Lower lobe of right lung (tissue), 2 donors: ENCODE results near the gene ARNT2. TPM values are rescaled to one million over a fixed set of nuclear protein-coding genes. Genes with fewer than 3 reads are reported as not detected.

ENCODE experiments used
- ATAC-seq, 2 donors: fragments of 200-7000 bp; cut with Tn5 transposase; one replicate each; pipeline ENCODE4 v1.9.1; 2020 to 2022; ENCODE audit warnings: mild to moderate bottlenecking in 2 of 2, moderate library complexity in 2 of 2
- DNase-seq: peaks from one replicate; pipeline ENCODE4 v3.0.0-alpha.2; 2020
- H3K27ac ChIP-seq: fragments of 200-600 bp; one replicate; pipeline ENCODE4 v1.8.0; 2022
- H3K27me3 ChIP-seq: fragments of 200-600 bp; one replicate; pipeline ENCODE4 v1.8.0; 2022; ENCODE audit warnings: low read depth
- H3K36me3 ChIP-seq: fragments of 200-600 bp; one replicate; pipeline ENCODE4 v1.8.0; 2022; ENCODE audit warnings: mild to moderate bottlenecking
- H3K4me1 ChIP-seq: fragments of 200-600 bp; one replicate; pipeline ENCODE4 v1.8.0; 2022
- H3K4me3 ChIP-seq: fragments of 200-600 bp; one replicate; pipeline ENCODE4 v1.8.0; 2022; ENCODE audit warnings: mild to moderate bottlenecking
- H3K9me3 ChIP-seq: fragments of 200-600 bp; one replicate; pipeline ENCODE4 v1.8.0; 2022
- CTCF ChIP-seq: fragments of 200-600 bp; IDR thresholded peaks from one replicate; pipeline ENCODE4 v1.8.0; 2022; ENCODE audit warnings: antibody characterized with exemption, mild to moderate bottlenecking
- intact Hi-C: fragments of 100-400 bp; cut with DNase I; formaldehyde crosslinking; loops from one replicate; pipeline ENCODE4 v1.11.0; 2022
- total RNA-seq: library from RNA; stranded (reverse); fragmentation: NEBNext Ultra II Directional; extraction: Animal tissue kit (Norgen Biotek cat#: 25700); gene quantifications from one replicate; pipeline ENCODE4 v1.2.1, GENCODE V29; 2021
- donor health status: DM: no; HTN: yes; CAD: no; lungs with severe emphysema.

Gene ARNT2
- total RNA-seq, 1 donor from 2014 or later: 11.4 TPM

- DNase-seq (no peak), ATAC-seq (no peak)
- no peak for TF ChIP-seq CTCF
- no peaks in the 10 kb centered on the region for H3K4me1 ChIP-seq
- H3K9me3 ChIP-seq: no peaks in the 10 kb centered on the region
- no peak overlapping the region for H3K4me3 ChIP-seq
- no peaks in the 10 kb centered on the region for H3K27me3 ChIP-seq
- peaks cover 8% of the 10 kb centered on the region for H3K36me3 ChIP-seq
- intact Hi-C loops: loop anchor here (10.0 kb wide), 1 partner anchor 121 kb away; the partner anchor contains the start of gene ABHD17C
- H3K27ac ChIP-seq: no peak overlapping the region
Observed at GRCh38 chr15:80573606-80574005, 169.4 kb downstream of the ARNT2 start.

- no peaks in the 10 kb centered on the region for H3K9me3 ChIP-seq
- intact Hi-C loops: loop anchor here (10.0 kb wide), 1 partner anchor 120 kb away; the partner anchor contains the start of gene ABHD17C
- no peaks in the 10 kb centered on the region for H3K4me1 ChIP-seq
- peaks cover 8% of the 10 kb centered on the region for H3K36me3 ChIP-seq
- DNase-seq: no peak
- no peak overlapping the region for H3K27ac ChIP-seq
- H3K27me3 ChIP-seq: no peaks in the 10 kb centered on the region
- no peak overlapping the region for H3K4me3 ChIP-seq
- no peak for TF ChIP-seq CTCF
- ATAC-seq: no peak
Observed at GRCh38 chr15:80574590-80574989, 170.4 kb downstream of the ARNT2 start.

GRCh38 chr15:80576519-80577090 lies 172.4 kb downstream of the ARNT2 start:
- TF ChIP-seq CTCF: no peak
- intact Hi-C loops: loop anchor here (10.0 kb wide), 1 partner anchor 118 kb away; the partner anchor contains the start of gene ABHD17C
- H3K4me1 ChIP-seq: no peaks in the 10 kb centered on the region
- H3K27me3 ChIP-seq: no peaks in the 10 kb centered on the region
- DNase-seq (no peak), ATAC-seq (no peak)
- H3K27ac ChIP-seq: no peak overlapping the region
- H3K9me3 ChIP-seq: no peaks in the 10 kb centered on the region
- H3K36me3 ChIP-seq: peaks cover 8% of the 10 kb centered on the region
- H3K4me3 ChIP-seq: no peak overlapping the region

GRCh38 chr15:80577552-80578205 lies 173.5 kb downstream of the ARNT2 start:
- Histone ChIP-seq H3K9me3 (no peaks in the 10 kb centered on the region), H3K4me3 (no peak overlapping the region), H3K4me1 (no peaks in the 10 kb centered on the region), H3K36me3 (peaks cover 8% of the 10 kb centered on the region), H3K27ac (no peak overlapping the region), H3K27me3 (no peaks in the 10 kb centered on the region)
- intact Hi-C loops: loop anchor here (10.0 kb wide), 1 partner anchor 117 kb away; the partner anchor contains the start of gene ABHD17C
- TF ChIP-seq CTCF: no peak
- no peak for DNase-seq
- no peak for ATAC-seq

- ATAC-seq (no peak), DNase-seq (no peak)
- intact Hi-C loops: loop anchor here (10.0 kb wide), 1 partner anchor 117 kb away; the partner anchor contains the start of gene ABHD17C
- H3K27ac ChIP-seq: no peak overlapping the region
- H3K36me3 ChIP-seq: peaks cover 8% of the 10 kb centered on the region
- H3K27me3 ChIP-seq: no peaks in the 10 kb centered on the region
- no peaks in the 10 kb centered on the region for H3K9me3 ChIP-seq
- TF ChIP-seq CTCF: no peak
- H3K4me1 ChIP-seq: no peaks in the 10 kb centered on the region
- H3K4me3 ChIP-seq: no peak overlapping the region
Observed at GRCh38 chr15:80578206-80578595, 174.0 kb downstream of the ARNT2 start.
